Thyroid gland (tissue), 4 donors: ENCODE data around the gene TXLNG.

ENCODE experiments used
- CTCF ChIP-seq, 6 experiments: fragments of 200-600 bp in 3 of 6; fragments of 450-650 bp in 3 of 6; sonication (generic) in 3 of 6; IDR thresholded peaks; one replicate each; pipeline ENCODE4 v1.5.1; 2016 to 2019; ENCODE audit warnings: antibody characterized with exemption in 6 of 6, mild to moderate bottlenecking in 2 of 6, inconsistent platforms in 1 of 6, moderate library complexity in 1 of 6
- POLR2A ChIP-seq, 2 donors: fragments of 450-650 bp; IDR thresholded peaks; one replicate each; pipeline ENCODE4 v1.6.1; 2017; ENCODE audit warnings: antibody characterized with exemption in 2 of 2, mild to moderate bottlenecking in 2 of 2, moderate library complexity in 1 of 2

DNA sequence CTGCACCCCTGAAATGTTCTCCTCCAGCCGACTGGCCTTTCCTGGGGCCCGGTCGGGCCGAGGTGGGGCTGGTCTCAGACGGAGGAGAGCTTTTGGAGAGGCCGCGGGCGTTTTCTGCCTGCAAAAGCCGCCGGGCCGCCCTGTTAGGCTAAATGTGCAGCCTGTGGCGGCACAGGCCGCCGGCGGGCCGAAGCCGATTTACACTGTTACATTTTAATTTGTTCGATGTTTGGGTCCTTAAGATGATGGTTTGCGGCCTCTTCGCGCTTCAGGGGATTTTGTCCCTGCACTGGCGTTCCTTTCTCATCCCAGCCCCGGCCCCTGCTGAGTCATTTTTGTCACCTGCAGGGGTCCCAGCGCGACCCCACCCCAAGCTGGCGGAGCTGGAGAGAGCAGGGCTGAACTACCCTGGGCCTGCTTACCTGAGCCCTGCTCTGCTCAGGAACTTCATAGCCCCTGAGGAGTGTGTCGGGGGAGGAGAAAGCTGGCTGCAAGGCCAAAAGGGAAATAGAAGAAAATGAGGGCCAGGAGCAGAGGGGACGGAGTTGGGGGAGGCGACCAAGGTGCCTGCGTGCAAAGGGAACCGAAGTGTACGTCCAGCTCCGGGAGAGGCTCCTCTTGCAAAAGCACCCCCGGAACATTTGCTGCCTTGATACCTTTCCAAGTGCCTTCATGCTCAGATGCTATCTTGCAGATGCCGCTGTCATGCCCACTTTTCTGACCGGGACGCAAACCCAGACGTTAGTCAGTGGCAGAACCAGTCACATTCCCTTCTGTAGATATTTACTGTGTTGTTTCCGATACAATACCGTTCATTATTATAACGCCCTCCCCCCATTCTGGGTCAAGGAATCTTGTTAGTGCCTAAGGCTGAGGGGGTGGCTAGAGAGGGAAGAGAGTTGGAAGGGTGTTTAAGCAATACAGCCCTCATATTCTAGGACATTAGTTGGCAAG lies 84.9 kb downstream of the TXLNG start:
- TF ChIP-seq CTCF (IDR thresholded peaks at IDR 0.05) (no peak), POLR2A (IDR thresholded peaks at IDR 0.05) (no peak)
